T-cell (primary cell): ENCODE data around the gene TRNP1. TPM values are rescaled to one million over a fixed set of nuclear protein-coding genes. Genes with fewer than 3 reads are reported as not detected.
A peak's percentile ranks its signal among the peaks of the same experiment; 100 is the strongest.

Experiments used
- ATAC-seq, 4 experiments: fragments of 200-7000 bp in 3 of 4; fragments of 150-1000 bp in 1 of 4; cut with Tn5 transposase; replicated peaks in 1 of 4; 1 replicate in 3 of 4; 2 replicates in 1 of 4; pipeline ENCODE4 v1.10.0; 2021; ENCODE audit warnings: moderate library complexity in 3 of 4, mild to moderate bottlenecking in 2 of 4, moderate number of reproducible peaks in 1 of 4
- CTCF ChIA-PET, 2 donors: fragments of 300-600 bp; sonication (Branson Sonifier 250); formaldehyde crosslinking; loops; one replicate each; lab custom pipeline; 2022; ENCODE audit warnings: antibody characterized with exemption in 2 of 2; lab: Charles Lee
- POLR2A ChIA-PET, 2 donors: fragments of 300-600 bp; sonication (Branson Sonifier 250); formaldehyde crosslinking; loops; one replicate each; lab custom pipeline; 2022; ENCODE audit warnings: antibody characterized with exemption in 2 of 2; lab: Charles Lee
- DNase-seq, 35 experiments: peaks; one replicate each; pipeline versions ENCODE4 v3.0.0 to v3.0.0-alpha.2; 2013 to 2023
- H3K27ac ChIP-seq: one replicate; pipeline ENCODE4 v1.5.1; 2013; ENCODE audit warnings: low read length
- H3K27me3 ChIP-seq, 2 experiments: replicated peaks in 1 of 2; 1 replicate in 1 of 2; 2 replicates in 1 of 2; pipeline versions ENCODE4 v1.6.1 to v1.7.0; 2013; ENCODE audit warnings: low read length in 1 of 2, mixed read lengths in 1 of 2; ENCODE audit not compliant: control insufficient read depth in 2 of 2, insufficient read depth in 2 of 2; ENCODE audit errors: extremely low read depth in 1 of 2
- H3K36me3 ChIP-seq, 2 donors: 1 replicate in 1 of 2; 2 replicates in 1 of 2; pipeline versions ENCODE4 v1.6.1 to v1.7.0; 2013; ENCODE audit warnings: low read length in 1 of 2; ENCODE audit not compliant: control insufficient read depth in 2 of 2, insufficient read depth in 1 of 2; ENCODE audit errors: extremely low read depth in 1 of 2
- H3K4me1 ChIP-seq, 2 experiments: 1 replicate in 1 of 2; 2 replicates in 1 of 2; pipeline versions ENCODE4 v1.6.1 to v1.7.0; 2013; ENCODE audit warnings: low read length in 2 of 2, mixed read lengths in 1 of 2; ENCODE audit not compliant: insufficient read depth in 2 of 2, control insufficient read depth in 1 of 2; ENCODE audit errors: extremely low read depth in 1 of 2
- H3K4me3 ChIP-seq, 2 donors: 1 replicate in 1 of 2; 2 replicates in 1 of 2; pipeline versions ENCODE4 v1.5.1 to v1.7.0; 2013; ENCODE audit warnings: mild to moderate bottlenecking in 2 of 2, low read length in 1 of 2, moderate library complexity in 1 of 2; ENCODE audit not compliant: control insufficient read depth in 1 of 2; ENCODE audit errors: extremely low read depth in 1 of 2
- H3K9me3 ChIP-seq: 2 replicates; pipeline ENCODE4 v1.7.0; 2013
- H3K27ac Mint-ChIP-seq, 2 donors: one replicate each; pipeline ENCODE4 v1.8.0; 2020 to 2021; ENCODE audit warnings: mild to moderate bottlenecking in 2 of 2, mixed read lengths in 2 of 2
- H3K27me3 Mint-ChIP-seq, 2 donors: one replicate each; pipeline ENCODE4 v1.8.0; 2021 to 2022; ENCODE audit warnings: mixed read lengths in 2 of 2
- H3K36me3 Mint-ChIP-seq: one replicate; pipeline ENCODE4 v1.8.0; 2021; ENCODE audit warnings: mixed read lengths
- H3K4me1 Mint-ChIP-seq, 3 donors: one replicate each; pipeline ENCODE4 v1.8.0; 2020 to 2022; ENCODE audit warnings: mixed read lengths in 3 of 3, mild to moderate bottlenecking in 1 of 3
- H3K4me3 Mint-ChIP-seq, 3 donors: one replicate each; pipeline ENCODE4 v1.8.0; 2020 to 2022; ENCODE audit warnings: mild to moderate bottlenecking in 3 of 3, mixed read lengths in 3 of 3, moderate library complexity in 3 of 3
- H3K9me3 Mint-ChIP-seq, 3 donors: one replicate each; pipeline ENCODE4 v1.8.0; 2020 to 2022; ENCODE audit warnings: mixed read lengths in 3 of 3
- WGBS: methylation state at CpG from one replicate; pipeline ENCODE4 v1.1.5; 2013; ENCODE audit warnings: missing lambda C conversion rate; ENCODE audit not compliant: insufficient coverage; 5-methylcytosine and 5-hydroxymethylcytosine counted together
- total RNA-seq, 35 experiments: library from RNA in 6 of 35; stranded (reverse) in 6 of 35; fragments of 120-200 nt in 1 of 35; gene quantifications; one replicate each; pipeline versions ENCODE4 v1.2.1 to v1.2.4 and lab custom pipeline; 2013 to 2026

The TRNP1 gene
- total RNA-seq, 5 donors from 2014 or later (not counting 1 experiment from before 2014, with no cell fraction given), result 0.26 to 0.53 (median 0.38) TPM; not detected in 2

DNA sequence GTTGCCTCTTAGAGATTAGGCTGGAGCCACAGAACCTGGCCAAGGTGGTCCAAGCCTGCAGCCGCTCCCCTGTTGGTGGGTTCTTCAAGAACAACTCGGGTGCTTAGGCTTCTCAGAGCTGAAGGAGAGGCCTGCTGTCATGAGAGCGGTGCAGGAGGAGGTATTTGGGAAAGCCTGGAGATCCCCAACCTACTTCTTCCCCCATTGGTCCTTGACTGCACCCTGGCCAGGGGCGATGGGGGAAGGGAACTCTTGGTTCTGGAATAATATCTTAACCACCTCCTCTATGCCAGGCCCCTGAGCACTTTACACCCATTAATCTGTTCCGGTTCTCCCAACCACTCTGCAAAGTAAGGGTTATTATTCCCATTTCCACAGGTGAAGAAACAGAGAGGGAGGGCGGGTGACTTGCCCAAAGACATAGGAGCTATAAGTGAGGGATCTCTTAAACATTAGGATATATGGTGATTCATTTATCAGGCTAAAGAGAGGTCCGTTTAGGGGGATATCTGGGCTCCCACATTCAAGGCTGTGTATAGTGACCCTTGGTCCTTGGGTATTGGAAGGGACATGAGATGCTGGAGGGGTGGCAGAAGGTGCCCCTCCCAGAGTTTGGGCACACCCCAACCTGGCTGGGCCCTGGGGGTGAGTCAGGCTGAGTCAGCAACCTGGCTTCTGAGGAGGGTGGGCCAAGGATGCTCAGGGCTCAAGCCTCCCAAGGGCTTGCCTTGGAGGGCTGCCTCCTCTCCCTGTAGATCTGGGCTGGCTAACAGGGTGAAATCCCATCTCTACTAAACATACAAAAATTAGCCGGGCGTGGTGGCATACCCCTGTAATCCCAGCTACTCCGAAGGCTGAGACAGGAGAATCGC, 5.2 kb downstream of the TRNP1 start:
- ChIA-PET POLR2A (no interaction called here), CTCF (interaction anchor here in 1 of 2 donors (0.6 to 1.1 kb wide), 4 partner anchors 12 to 318 kb away, joined by 3 to 4 read pairs (median 4); partner anchors contain the start of gene KDF1)
- 88% methylated on average over 1 of the region's 11 CpGs for WGBS
- peaks cover 0 to 17% of the 10 kb centered on the region in 2 experiments for H3K4me1 ChIP-seq
- H3K36me3 ChIP-seq, result no peaks in the 10 kb centered on the region
- no peak overlapping the region for H3K27ac ChIP-seq
- H3K9me3 ChIP-seq, result no peaks in the 10 kb centered on the region
- peaks cover 13 to 37% of the 10 kb centered on the region in 2 donors for H3K27me3 Mint-ChIP-seq
- H3K36me3 Mint-ChIP-seq, result no peaks in the 10 kb centered on the region
- peaks cover 9 to 13% (median 12%) of the 10 kb centered on the region in 3 donors for H3K4me1 Mint-ChIP-seq
- H3K4me3 ChIP-seq, result no peak overlapping the region
- no peak overlapping the region for H3K27ac Mint-ChIP-seq
- DNase-seq (no peak), ATAC-seq (no peak)
- H3K4me3 Mint-ChIP-seq, result no peak overlapping the region
- no peaks in the 10 kb centered on the region for H3K9me3 Mint-ChIP-seq
- peaks cover 12 to 64% of the 10 kb centered on the region in 2 experiments for H3K27me3 ChIP-seq

DNA sequence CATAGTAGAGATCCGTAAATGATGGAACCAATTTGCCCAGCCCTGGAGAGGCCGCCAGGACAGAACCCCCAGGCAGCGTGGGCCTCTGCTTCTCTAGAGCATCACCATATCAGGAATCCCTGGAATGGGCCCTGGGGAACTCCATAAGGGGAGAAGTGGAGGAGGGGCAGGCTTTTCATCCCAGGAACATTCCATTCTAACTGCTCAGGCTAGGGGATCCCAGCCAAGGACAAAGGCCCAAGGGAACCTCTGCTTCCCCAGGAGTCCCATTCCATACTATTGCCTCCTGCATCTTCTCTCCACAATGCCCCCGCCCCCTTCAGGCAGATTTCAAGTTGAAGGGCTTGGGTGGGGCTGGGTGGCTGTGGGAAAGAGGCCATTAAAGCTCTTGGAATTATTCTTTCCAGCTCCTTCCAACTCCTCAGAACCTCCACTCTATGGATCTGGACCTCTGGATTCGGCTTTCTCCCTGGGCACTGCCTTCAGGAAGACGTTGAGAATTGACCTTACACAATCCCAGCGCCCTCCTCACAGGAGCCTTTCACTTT, 6.0 kb downstream of the TRNP1 start:
- peaks cover 0 to 14% of the 10 kb centered on the region in 2 experiments for H3K4me1 ChIP-seq
- no peak for ATAC-seq
- H3K27ac ChIP-seq, result no peak overlapping the region
- no peak for DNase-seq
- Mint-ChIP-seq H3K27me3 (peaks cover 13 to 36% of the 10 kb centered on the region in 2 donors), H3K4me3 (no peak overlapping the region), H3K36me3 (no peaks in the 10 kb centered on the region), H3K27ac (no peak overlapping the region), H3K9me3 (no peaks in the 10 kb centered on the region), H3K4me1 (peaks cover 9 to 13% (median 10%) of the 10 kb centered on the region in 3 donors)
- POLR2A ChIA-PET, result interaction anchor here in 1 of 2 donors (0.6 kb wide), 1 partner anchor 155 kb away, joined by 4 read pairs; the partner anchor contains the start of gene SLC9A1
- peaks cover 12 to 66% of the 10 kb centered on the region in 2 experiments for H3K27me3 ChIP-seq
- no peaks in the 10 kb centered on the region for H3K9me3 ChIP-seq
- H3K36me3 ChIP-seq, result no peaks in the 10 kb centered on the region
- CTCF ChIA-PET, result no interaction called here
- WGBS, result 93% methylated on average over 3 of the region's 7 CpGs
- no peak overlapping the region for H3K4me3 ChIP-seq

DNA sequence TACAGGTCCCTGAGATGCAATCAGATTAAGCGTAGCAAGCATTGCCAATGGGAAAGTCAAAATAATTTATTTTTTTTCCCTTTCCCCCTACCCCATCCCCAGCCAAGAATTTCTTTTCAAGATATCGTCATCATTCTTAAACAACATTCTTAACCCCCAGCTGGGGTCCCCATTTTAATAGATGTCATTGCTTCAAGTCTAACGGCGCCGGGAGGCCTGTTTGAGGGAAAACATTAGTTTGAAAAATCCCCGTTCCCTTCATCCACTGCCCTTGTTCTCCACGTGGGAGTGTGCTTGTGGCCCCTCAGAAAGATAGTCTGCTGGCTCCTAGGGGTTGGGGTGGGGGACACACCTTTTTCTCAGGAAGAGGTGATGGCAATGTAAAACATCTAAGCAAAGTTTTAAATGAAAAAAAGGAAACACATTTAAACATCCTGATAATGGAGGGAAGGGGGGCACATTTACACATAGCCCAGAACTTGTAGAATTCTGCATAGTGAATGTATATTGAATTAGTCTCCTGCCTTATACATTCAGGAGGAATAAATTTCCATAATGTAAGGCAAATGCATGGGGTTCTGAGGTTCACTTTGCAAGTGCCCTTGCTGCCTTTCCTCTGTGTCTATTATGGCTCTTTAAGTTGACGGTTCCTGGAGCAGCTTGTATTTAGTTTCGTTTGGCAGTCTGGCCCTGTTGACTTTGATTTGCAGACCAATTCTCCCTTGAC, 6.8 kb downstream of the TRNP1 start:
- Mint-ChIP-seq H3K4me3 (no peak overlapping the region), H3K36me3 (no peaks in the 10 kb centered on the region), H3K9me3 (no peaks in the 10 kb centered on the region), H3K27ac (no peak overlapping the region), H3K4me1 (peaks cover 6 to 11% (median 9%) of the 10 kb centered on the region in 3 donors), H3K27me3 (peaks cover 10 to 28% of the 10 kb centered on the region in 2 donors)
- Histone ChIP-seq H3K27me3 (peaks cover 8 to 65% of the 10 kb centered on the region in 2 experiments), H3K9me3 (no peaks in the 10 kb centered on the region), H3K36me3 (no peaks in the 10 kb centered on the region), H3K4me1 (peaks cover 0 to 10% of the 10 kb centered on the region in 2 experiments), H3K4me3 (no peak overlapping the region), H3K27ac (no peak overlapping the region)
- ChIA-PET POLR2A (interaction anchor here in 1 of 2 donors (0.6 kb wide), 1 partner anchor 155 kb away, joined by 4 read pairs; the partner anchor contains the start of gene SLC9A1), CTCF (no interaction called here)
- no peak for DNase-seq
- no peak for ATAC-seq
- WGBS, result 60% methylated on average over 1 of the region's 9 CpGs

DNA sequence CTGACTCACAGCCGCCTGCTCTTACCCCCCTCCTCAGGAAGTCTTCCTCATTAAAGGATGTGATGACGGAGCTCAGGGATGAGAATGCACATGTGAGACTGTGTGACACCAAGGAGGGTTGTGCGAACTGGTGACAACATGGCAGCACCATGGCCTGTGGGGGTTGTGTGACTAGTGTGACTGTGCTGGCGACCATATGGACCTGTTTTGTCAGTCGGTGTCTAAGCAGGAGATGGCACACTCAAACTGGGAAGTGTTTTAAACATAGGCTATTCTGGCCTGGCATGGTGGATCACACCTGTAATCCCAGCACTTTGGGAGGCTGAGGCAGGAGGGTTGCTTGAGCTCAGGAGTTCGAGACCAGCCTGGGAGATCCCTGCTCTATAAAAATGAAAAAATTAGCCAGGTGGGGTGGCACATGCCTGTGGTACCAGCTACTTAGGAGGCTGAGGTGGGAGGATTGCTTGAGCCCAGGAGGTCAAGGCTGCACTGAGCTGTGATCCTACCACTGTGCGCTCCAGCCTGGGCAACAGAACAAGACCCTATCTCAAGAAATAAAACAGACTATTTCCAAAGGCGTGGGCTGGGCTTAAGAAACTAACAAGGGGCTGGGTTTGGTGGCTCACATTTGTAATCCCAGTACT, 7.4 kb downstream of the TRNP1 start:
- no peaks in the 10 kb centered on the region for H3K36me3 ChIP-seq
- H3K36me3 Mint-ChIP-seq, result no peaks in the 10 kb centered on the region
- H3K4me3 ChIP-seq, result no peak overlapping the region
- peaks cover 4 to 21% of the 10 kb centered on the region in 2 donors for H3K27me3 Mint-ChIP-seq
- H3K4me1 ChIP-seq, result peaks cover 0 to 10% of the 10 kb centered on the region in 2 experiments
- H3K9me3 ChIP-seq, result no peaks in the 10 kb centered on the region
- no peaks in the 10 kb centered on the region for H3K9me3 Mint-ChIP-seq
- CTCF ChIA-PET, result interaction anchor here in 1 of 2 donors (0.5 kb wide), 1 partner anchor 114 kb away, joined by 5 read pairs; no protein-coding TSS in a partner anchor
- WGBS, result 72% methylated on average over 4 of the region's 8 CpGs
- no peak overlapping the region for H3K27ac Mint-ChIP-seq
- DNase-seq (no peak), ATAC-seq (no peak)
- no peak overlapping the region for H3K4me3 Mint-ChIP-seq
- POLR2A ChIA-PET, result no interaction called here
- H3K27me3 ChIP-seq, result peaks cover 3 to 62% of the 10 kb centered on the region in 2 experiments
- H3K4me1 Mint-ChIP-seq, result peaks cover 6 to 9% (median 9%) of the 10 kb centered on the region in 3 donors
- no peak overlapping the region for H3K27ac ChIP-seq

DNA sequence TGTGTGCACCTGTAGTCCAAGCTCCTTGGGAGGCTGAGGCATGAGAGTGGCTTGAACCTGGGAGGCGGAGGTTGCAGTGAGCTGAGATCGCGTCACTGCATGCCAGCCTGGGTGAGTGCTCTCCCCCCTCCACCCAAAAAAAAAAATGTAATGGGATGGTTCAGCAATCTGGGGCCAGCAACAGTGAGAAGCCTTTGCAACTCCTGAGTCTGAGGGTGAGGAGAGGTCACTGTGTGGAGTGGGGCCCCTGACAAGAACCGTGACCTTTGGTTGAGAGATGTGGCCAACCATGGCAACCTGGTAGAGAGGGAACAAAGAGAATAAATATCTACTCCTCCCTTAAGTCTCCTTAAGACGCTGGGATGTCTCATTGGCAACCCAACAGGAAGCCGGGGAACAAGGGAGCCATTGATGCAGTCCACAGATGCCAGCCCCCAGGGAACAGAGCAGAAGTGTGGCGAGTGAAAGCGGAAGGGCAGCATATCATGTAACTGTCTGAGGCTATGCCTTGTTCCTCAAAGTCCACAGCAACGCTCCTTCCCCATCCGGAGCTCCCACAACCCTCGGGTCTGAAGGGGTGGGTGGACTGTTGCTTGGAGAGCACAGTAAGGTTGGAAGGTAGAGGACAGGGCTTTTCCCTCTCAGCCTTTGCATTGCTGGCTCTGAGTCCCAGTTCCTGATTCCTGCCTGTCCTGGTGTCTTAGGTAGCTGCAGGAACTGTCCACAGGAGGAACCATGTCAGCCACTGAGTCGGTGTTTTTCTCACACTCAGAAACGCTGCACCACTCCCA, 8.3 kb downstream of the TRNP1 start:
- no peak overlapping the region for H3K27ac Mint-ChIP-seq
- 10% methylated on average over 3 of the region's 13 CpGs for WGBS
- peaks cover 0 to 10% of the 10 kb centered on the region in 2 experiments for H3K4me1 ChIP-seq
- no peak overlapping the region for H3K4me3 ChIP-seq
- peaks cover 6 to 9% (median 9%) of the 10 kb centered on the region in 3 donors for H3K4me1 Mint-ChIP-seq
- no peaks in the 10 kb centered on the region for H3K9me3 ChIP-seq
- H3K36me3 ChIP-seq, result no peaks in the 10 kb centered on the region
- POLR2A ChIA-PET, result no interaction called here
- H3K36me3 Mint-ChIP-seq, result no peaks in the 10 kb centered on the region
- H3K4me3 Mint-ChIP-seq, result no peak overlapping the region
- peaks cover 0 to 58% of the 10 kb centered on the region in 2 experiments for H3K27me3 ChIP-seq
- H3K27me3 Mint-ChIP-seq, result peaks cover 0 to 13% of the 10 kb centered on the region in 2 donors
- DNase-seq (peak in 3 of 35 experiments; percentile 17 to 56 (median 26)), ATAC-seq (no peak)
- H3K9me3 Mint-ChIP-seq, result no peaks in the 10 kb centered on the region
- no peak overlapping the region for H3K27ac ChIP-seq
- CTCF ChIA-PET, result no interaction called here
